ENCODE measurements around the gene HMGCS2.

GRCh38 chr1:119806489-119806888, 37.8 kb upstream of the HMGCS2 start:
- TF ChIP-seq CTCF (IDR thresholded peaks at IDR 0.05) (no peak), EZH2 (IDR thresholded peaks at IDR 0.05; ENCODE audit: borderline replicate concordance, insufficient read depth, low read depth, low read length, poor library complexity, severe bottlenecking) (no peak)
